ENCODE data around the gene ARNT2. TPM values are rescaled to one million over a fixed set of nuclear protein-coding genes. Genes with fewer than 3 reads are reported as not detected.
"Not testable (repeated sequence)": the region's sequence is repeated elsewhere in the genome, so short reads cannot be mapped to it uniquely, and the experiment has no call there.

The ARNT2 gene
- total RNA-seq, 2 donors from 2014 or later: 9.1 to 43.7 TPM

DNA sequence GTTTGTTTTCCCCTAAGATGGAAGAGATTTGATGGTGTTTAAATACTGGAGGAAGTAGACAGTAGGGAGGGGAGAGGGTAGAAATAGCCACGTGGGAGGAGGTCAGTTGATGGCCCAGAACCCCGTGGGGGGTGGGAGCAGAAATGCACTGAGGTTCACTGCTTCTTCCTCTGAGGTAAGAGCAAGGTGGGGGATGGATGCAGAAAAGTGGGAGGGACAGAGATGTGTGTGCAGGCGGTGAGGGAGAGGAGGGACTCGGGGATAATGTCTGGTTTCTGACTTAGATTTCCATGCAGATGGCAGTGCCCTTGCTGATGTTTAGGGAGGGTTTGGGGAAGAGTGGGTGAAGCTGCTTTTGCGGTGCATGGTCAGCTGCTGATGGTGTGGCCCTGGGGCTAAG, 102.9 kb downstream of the ARNT2 start:
- no peak for DNase-seq (ENCODE audit: low spot score)
- no peaks in the 10 kb centered on the region for H3K27me3 ChIP-seq (replicated peaks; ENCODE audit: insufficient read depth)
- intact Hi-C loops (cut with DNase I): no loop called here
- H3K9me3 ChIP-seq: no peaks in the 10 kb centered on the region
- no peak overlapping the region for H3K27ac ChIP-seq
- WGBS: 74% methylated on average over 5 of the region's 5 CpGs
- H3K4me3 ChIP-seq: no peak overlapping the region
- TF ChIP-seq POLR2A (IDR thresholded peaks at IDR 0.05): no peak
- TF ChIP-seq POLR2AphosphoS5 (IDR thresholded peaks at IDR 0.05): no peak
- TF ChIP-seq, protein P1, sequence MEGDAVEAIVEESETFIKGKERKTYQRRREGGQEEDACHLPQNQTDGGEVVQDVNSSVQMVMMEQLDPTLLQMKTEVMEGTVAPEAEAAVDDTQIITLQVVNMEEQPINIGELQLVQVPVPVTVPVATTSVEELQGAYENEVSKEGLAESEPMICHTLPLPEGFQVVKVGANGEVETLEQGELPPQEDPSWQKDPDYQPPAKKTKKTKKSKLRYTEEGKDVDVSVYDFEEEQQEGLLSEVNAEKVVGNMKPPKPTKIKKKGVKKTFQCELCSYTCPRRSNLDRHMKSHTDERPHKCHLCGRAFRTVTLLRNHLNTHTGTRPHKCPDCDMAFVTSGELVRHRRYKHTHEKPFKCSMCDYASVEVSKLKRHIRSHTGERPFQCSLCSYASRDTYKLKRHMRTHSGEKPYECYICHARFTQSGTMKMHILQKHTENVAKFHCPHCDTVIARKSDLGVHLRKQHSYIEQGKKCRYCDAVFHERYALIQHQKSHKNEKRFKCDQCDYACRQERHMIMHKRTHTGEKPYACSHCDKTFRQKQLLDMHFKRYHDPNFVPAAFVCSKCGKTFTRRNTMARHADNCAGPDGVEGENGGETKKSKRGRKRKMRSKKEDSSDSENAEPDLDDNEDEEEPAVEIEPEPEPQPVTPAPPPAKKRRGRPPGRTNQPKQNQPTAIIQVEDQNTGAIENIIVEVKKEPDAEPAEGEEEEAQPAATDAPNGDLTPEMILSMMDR (IDR thresholded peaks at IDR 0.05): no peak
- no peaks in the 10 kb centered on the region for H3K36me3 ChIP-seq
- H3K4me1 ChIP-seq (replicated peaks): no peaks in the 10 kb centered on the region

DNA sequence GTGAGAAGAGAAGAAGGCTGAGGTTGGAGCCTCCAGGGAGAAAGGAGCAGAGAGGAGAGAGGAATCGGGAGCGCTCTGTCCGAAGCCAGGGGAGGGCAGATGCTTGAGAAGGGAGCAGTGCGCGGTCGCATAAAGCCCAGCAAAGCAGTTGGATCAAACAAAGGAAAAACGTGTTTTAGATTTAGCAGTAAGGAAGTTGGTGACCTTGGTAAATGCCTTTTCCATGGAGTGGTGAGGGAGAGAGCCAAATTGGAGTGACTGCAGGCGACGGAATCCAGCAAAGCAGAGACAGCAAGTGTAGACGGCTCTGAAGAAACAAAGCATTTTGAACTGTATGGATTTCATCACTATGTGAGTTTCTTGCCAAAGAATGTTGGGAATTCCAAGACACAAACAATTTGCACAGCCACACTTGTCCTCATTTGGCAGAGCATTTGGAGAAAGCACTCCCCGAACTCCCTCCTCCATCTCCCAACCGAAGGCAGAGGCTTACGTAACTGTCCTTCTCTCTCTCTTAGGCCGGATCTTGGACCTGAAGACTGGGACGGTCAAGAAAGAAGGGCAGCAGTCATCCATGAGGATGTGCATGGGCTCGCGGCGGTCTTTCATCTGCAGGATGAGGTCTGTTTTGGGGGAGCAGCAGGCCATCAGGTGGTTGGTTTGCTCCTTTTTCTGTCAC, 103.6 kb downstream of the ARNT2 start:
- H3K27ac ChIP-seq: no peak overlapping the region
- no peaks in the 10 kb centered on the region for H3K4me1 ChIP-seq (replicated peaks)
- no peaks in the 10 kb centered on the region for H3K27me3 ChIP-seq (replicated peaks; ENCODE audit: insufficient read depth)
- no peaks in the 10 kb centered on the region for H3K9me3 ChIP-seq
- no peak for DNase-seq (ENCODE audit: low spot score)
- intact Hi-C loops (cut with DNase I): no loop called here
- no peaks in the 10 kb centered on the region for H3K36me3 ChIP-seq
- 72% methylated on average over 18 of the region's 18 CpGs for WGBS
- TF ChIP-seq, protein P1 (IDR thresholded peaks at IDR 0.05): no peak
- TF ChIP-seq POLR2A (IDR thresholded peaks at IDR 0.05) (no peak), POLR2AphosphoS5 (IDR thresholded peaks at IDR 0.05) (no peak)
- H3K4me3 ChIP-seq: no peak overlapping the region

DNA sequence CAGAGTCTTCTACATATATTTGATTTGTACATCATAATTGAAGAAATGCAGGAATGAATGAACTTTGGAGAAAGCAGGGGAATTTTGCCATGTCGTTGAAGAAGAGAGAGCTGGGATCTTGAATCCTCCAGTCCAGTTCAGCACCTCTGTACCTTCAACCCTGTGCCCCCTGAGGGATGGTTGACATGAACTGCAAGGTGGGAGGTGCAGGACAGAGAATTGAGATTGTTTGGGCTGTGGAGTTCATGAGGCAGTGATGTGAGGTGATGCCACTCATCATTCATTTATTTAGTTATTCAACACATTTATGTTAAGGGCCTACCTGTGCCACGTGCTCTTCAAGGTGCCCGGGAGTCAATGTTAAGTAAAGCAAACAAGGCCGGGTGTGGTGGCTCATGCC, 104.6 kb downstream of the ARNT2 start:
- no peaks in the 10 kb centered on the region for H3K27me3 ChIP-seq (replicated peaks; ENCODE audit: insufficient read depth)
- no peak for TF ChIP-seq POLR2AphosphoS5 (IDR thresholded peaks at IDR 0.05)
- TF ChIP-seq POLR2A (IDR thresholded peaks at IDR 0.05): no peak
- TF ChIP-seq, protein P1 (IDR thresholded peaks at IDR 0.05): no peak
- intact Hi-C loops (cut with DNase I): no loop called here
- no peak overlapping the region for H3K27ac ChIP-seq
- DNase-seq (ENCODE audit: low spot score): no peak
- 78% methylated on average over 4 of the region's 4 CpGs for WGBS
- no peak overlapping the region for H3K4me3 ChIP-seq
- H3K4me1 ChIP-seq (replicated peaks): no peaks in the 10 kb centered on the region
- H3K9me3 ChIP-seq: no peaks in the 10 kb centered on the region
- no peaks in the 10 kb centered on the region for H3K36me3 ChIP-seq

DNA sequence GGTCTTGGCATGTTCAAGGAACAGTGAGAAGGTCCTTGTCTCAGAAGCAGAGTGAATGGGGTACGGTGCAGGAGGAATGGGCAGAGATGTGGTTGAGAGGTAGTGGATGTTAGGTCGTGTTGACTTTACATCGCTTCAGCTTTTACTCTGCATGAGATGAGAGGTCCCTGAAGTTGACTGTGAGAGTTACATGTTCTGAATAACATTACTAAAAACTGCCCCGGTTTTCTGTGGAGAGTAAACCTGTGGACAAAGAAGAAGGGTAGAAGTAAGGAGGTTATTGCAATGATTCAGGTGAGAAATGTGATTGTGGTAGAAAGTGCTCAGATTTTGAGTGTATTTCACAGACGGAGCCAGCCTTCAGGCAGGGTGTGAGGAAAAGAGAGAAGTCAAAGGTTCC, 105.6 kb downstream of the ARNT2 start:
- Histone ChIP-seq H3K27ac (no peak overlapping the region), H3K4me3 (no peak overlapping the region), H3K36me3 (no peaks in the 10 kb centered on the region), H3K9me3 (no peaks in the 10 kb centered on the region), H3K4me1 (replicated peaks) (no peaks in the 10 kb centered on the region), H3K27me3 (replicated peaks; ENCODE audit: insufficient read depth) (no peaks in the 10 kb centered on the region)
- intact Hi-C loops (cut with DNase I): no loop called here
- DNase-seq (ENCODE audit: low spot score): no peak
- WGBS: 90% methylated on average over 5 of the region's 5 CpGs
- TF ChIP-seq, protein P1 (IDR thresholded peaks at IDR 0.05): no peak
- no peak for TF ChIP-seq POLR2A (IDR thresholded peaks at IDR 0.05)
- TF ChIP-seq POLR2AphosphoS5 (IDR thresholded peaks at IDR 0.05): no peak

DNA sequence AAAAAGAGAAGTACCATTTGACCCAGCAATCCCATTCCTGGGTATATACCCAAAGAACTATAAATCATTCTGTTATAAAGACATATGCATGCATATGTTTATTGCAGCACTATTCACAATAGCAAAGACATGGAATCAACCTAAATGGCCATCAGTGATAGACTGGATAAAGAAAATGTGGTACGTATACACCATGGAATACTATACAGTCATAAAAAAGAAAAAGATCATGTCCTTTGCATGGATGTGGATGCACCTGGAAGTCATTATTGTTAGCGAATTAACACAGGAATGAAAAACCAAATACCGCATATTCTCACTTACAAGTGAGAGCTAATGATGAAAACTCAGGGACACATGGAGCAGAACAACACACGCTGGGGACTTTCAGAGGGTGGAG, 106.8 kb downstream of the ARNT2 start:
- WGBS: 98% methylated on average over 4 of the region's 4 CpGs
- DNase-seq (ENCODE audit: low spot score); H3K9me3 ChIP-seq; H3K4me3 ChIP-seq; H3K4me1 ChIP-seq (replicated peaks); H3K27ac ChIP-seq; H3K36me3 ChIP-seq; intact Hi-C loops (cut with DNase I); H3K27me3 ChIP-seq (replicated peaks; ENCODE audit: insufficient read depth): not testable (repeated sequence)
